ENCODE measurements around the gene ZNF441. TPM values are rescaled to one million over a fixed set of nuclear protein-coding genes. Genes with fewer than 3 reads are reported as not detected.

The ZNF441 gene
- total and polyA plus RNA-seq, 2 of the 13 experiments (the other 11 are each of a cell fraction or from before 2014, with no cell fraction given): 2.8 to 10.0 TPM

GRCh38 chr19:11737964-11738745 lies 28.6 kb upstream of the ZNF441 start (continued):
- no peak for TF ChIP-seq ZNF496 (CRISPR knock-in tag; IDR thresholded peaks at IDR 0.05; ENCODE audit: insufficient replicate concordance)
- TF ChIP-seq KDM1A (CRISPR knock-in tag; IDR thresholded peaks at IDR 0.05): no peak
- no peak for TF ChIP-seq NCOA1 (CRISPR knock-in tag; IDR thresholded peaks at IDR 0.05)
- no peak for TF ChIP-seq HBP1 (CRISPR knock-in tag; IDR thresholded peaks at IDR 0.05; ENCODE audit: low read depth)
- TF ChIP-seq UBTF (CRISPR knock-in tag; IDR thresholded peaks at IDR 0.05): peak; percentile 66
- TF ChIP-seq PRMT3 (CRISPR knock-in tag; IDR thresholded peaks at IDR 0.05; ENCODE audit: borderline replicate concordance, low read depth): no peak
- TF ChIP-seq ETS1 (CRISPR knock-in tag; IDR thresholded peaks at IDR 0.05): no peak
- peak; percentile 25 for TF ChIP-seq ZNF883 (CRISPR knock-in tag; IDR thresholded peaks at IDR 0.05; ENCODE audit: not compliant biosample characterization)
- TF ChIP-seq HOMEZ (CRISPR knock-in tag; IDR thresholded peaks at IDR 0.05; ENCODE audit: low read depth): peak; percentile 14; the same call in 1 of the 2 replicates
- no peak for TF ChIP-seq ZFYVE20 (CRISPR knock-in tag; IDR thresholded peaks at IDR 0.05; ENCODE audit: borderline replicate concordance, low read depth)
- TF ChIP-seq E2F2 (CRISPR knock-in tag; IDR thresholded peaks at IDR 0.05; ENCODE audit: borderline replicate concordance): no peak
- no peak for TF ChIP-seq PRDM4 (CRISPR knock-in tag; IDR thresholded peaks at IDR 0.05; ENCODE audit: borderline replicate concordance)
- TF ChIP-seq PBX2 (CRISPR knock-in tag; IDR thresholded peaks at IDR 0.05): no peak
- no peak for TF ChIP-seq SNAPC5 (CRISPR knock-in tag; IDR thresholded peaks at IDR 0.05; ENCODE audit: borderline replicate concordance)

Data from HepG2 (cell line).